GM12878 (cell line): ENCODE data around the gene MAP2K7. TPM values are rescaled to one million over a fixed set of nuclear protein-coding genes. Genes with fewer than 3 reads are reported as not detected.

Experiments used
- CUX1 ChIP-seq: IDR thresholded peaks from 2 replicates; pipeline ENCODE4 v1.6.1; 2012; ENCODE audit warnings: improper control_type of control experiment, low read depth, low read length; ENCODE audit not compliant: insufficient replicate concordance
- EP300 ChIP-seq, 2 experiments: fragments of 150-350 bp in 1 of 2; IDR thresholded peaks; 2 replicates each; pipeline ENCODE4 v1.6.1; 2011 to 2012; ENCODE audit warnings: low read depth in 2 of 2, low read length in 2 of 2, borderline replicate concordance in 1 of 2, improper control_type of control experiment in 1 of 2, inconsistent platforms in 1 of 2; ENCODE audit not compliant: control insufficient read depth in 1 of 2
- IKZF1 ChIP-seq: fragments of 450-650 bp; conservative IDR thresholded peaks from 2 replicates; pipeline ENCODE4 v1.6.1; 2017; ENCODE audit warnings: antibody characterized with exemption, mild to moderate bottlenecking
- MLLT1 ChIP-seq: fragments of 450-650 bp; IDR thresholded peaks from 2 replicates; pipeline ENCODE4 v1.6.1; 2016; ENCODE audit warnings: mild to moderate bottlenecking
- MXI1 ChIP-seq: fragments of 150-350 bp; IDR thresholded peaks from 2 replicates; pipeline ENCODE4 v1.6.1; 2011; ENCODE audit warnings: low read depth, mild to moderate bottlenecking, inconsistent platforms, low read length, improper control_type of control experiment
- NRF1 ChIP-seq: conservative IDR thresholded peaks from 2 replicates; pipeline ENCODE4 v1.6.1; 2011; ENCODE audit warnings: mild to moderate bottlenecking, low read depth, low read length, improper control_type of control experiment
- PAX5 ChIP-seq: IDR thresholded peaks from 2 replicates; pipeline ENCODE4 v1.6.1; 2011; ENCODE audit warnings: low read depth, low read length, borderline replicate concordance
- TCF3 ChIP-seq: IDR thresholded peaks from 2 replicates; pipeline ENCODE4 v1.6.1; 2012; ENCODE audit warnings: low read depth, mild to moderate bottlenecking, low read length, borderline replicate concordance; ENCODE audit not compliant: insufficient read depth
- polyA plus RNA-seq, 11 experiments: library from polyadenylated mRNA; depleted of rRNA in 4 of 11; unstranded in 6 of 11; stranded (reverse) in 5 of 11; fragments of >200 nt; fragmentation: Nextera tagmentation in 4 of 11; fragmentation: Illumina TruSeq in 1 of 11; extraction: Ambion mirVana in 4 of 11; extraction: Trizol in 1 of 11; gene quantifications; 1 replicate in 1 of 11; 2 replicates in 10 of 11; pipeline versions ENCODE4 v1.2.1 to v1.2.3, GENCODE V29; 2011 to 2016; ENCODE audit warnings: inconsistent platforms in 2 of 11, missing spikeins in 2 of 11, low read depth in 1 of 11
- total RNA-seq, 4 experiments: library from RNA; depleted of rRNA in 3 of 4; stranded (reverse); fragments of >200 nt in 3 of 4; fragmentation: Illumina TruSeq in 1 of 4; extraction: Trizol in 1 of 4; gene quantifications; 2 replicates each; pipeline versions ENCODE4 v1.2.1 to v1.2.3, GENCODE V29; 2013 to 2021

MAP2K7 gene
- total and polyA plus RNA-seq, 10 of the 15 experiments (the other 5 are each of a cell fraction or from before 2014, with no cell fraction given): 0.34 to 32.2 (median 6.7) TPM

- TF ChIP-seq NRF1 (no peak), MXI1 (no peak), MLLT1 (no peak), EP300 (IDR thresholded peaks at IDR 0.05; ENCODE audit: borderline replicate concordance in 1 of 2, control insufficient read depth in 1 of 2, low read depth in 2 of 2, low read length in 2 of 2) (no peak), PAX5 (no peak), TCF3 (no peak), CUX1 (no peak), IKZF1 (no peak)
Measured at GRCh38 chr19:7857727-7858108, 46.0 kb upstream of the MAP2K7 start (continued).
